NCI-H345 (cell line): ENCODE measurements around the gene GPC5.
A peak's percentile ranks its signal among the peaks of the same experiment; 100 is the strongest.

ENCODE experiments used
- DNase-seq: peaks from one replicate; lab custom pipeline; 2025; lab: John Stamatoyannopoulos, UW

The GPC5 gene

GRCh38 chr13:92175330-92175729, 776.9 kb downstream of the GPC5 start:
- peak; percentile 29 for DNase-seq

GRCh38 chr13:92177966-92178365, 779.5 kb downstream of the GPC5 start:
- no peak for DNase-seq

GRCh38 chr13:92179223-92179622, 780.8 kb downstream of the GPC5 start:
- DNase-seq: no peak

- DNase-seq: peak; percentile 40
These were observed 789.1 kb downstream of the GPC5 start for GRCh38 chr13:92187378-92187989.

GRCh38 chr13:92188574-92188973, 790.2 kb downstream of the GPC5 start:
- no peak for DNase-seq

- no peak for DNase-seq
These were observed 798.3 kb downstream of the GPC5 start for GRCh38 chr13:92196591-92197256.

GRCh38 chr13:92197669-92198068, 799.2 kb downstream of the GPC5 start:
- no peak for DNase-seq

GRCh38 chr13:92218615-92219014, 820.2 kb downstream of the GPC5 start:
- no peak for DNase-seq

GRCh38 chr13:92221916-92222315, 823.5 kb downstream of the GPC5 start:
- no peak for DNase-seq

GRCh38 chr13:92224052-92224821, 825.8 kb downstream of the GPC5 start:
- DNase-seq: no peak

- no peak for DNase-seq
These were observed 826.4 kb downstream of the GPC5 start for GRCh38 chr13:92224825-92225224.

GRCh38 chr13:92225861-92226260, 827.4 kb downstream of the GPC5 start:
- no peak for DNase-seq

GRCh38 chr13:92232871-92233270, 834.5 kb downstream of the GPC5 start:
- no peak for DNase-seq

- no peak for DNase-seq
These were observed 853.3 kb downstream of the GPC5 start for GRCh38 chr13:92251671-92252210.

- DNase-seq: no peak
These were observed 857.1 kb downstream of the GPC5 start for GRCh38 chr13:92255526-92255925.

GRCh38 chr13:92256211-92256610, 857.8 kb downstream of the GPC5 start:
- DNase-seq: no peak

- DNase-seq: no peak
These were observed 860.6 kb downstream of the GPC5 start for GRCh38 chr13:92259046-92259445.

GRCh38 chr13:92259523-92259922, 861.1 kb downstream of the GPC5 start:
- DNase-seq: no peak

- no peak for DNase-seq
These were observed 861.9 kb downstream of the GPC5 start for GRCh38 chr13:92260363-92260762.

- no peak for DNase-seq
These were observed 863.8 kb downstream of the GPC5 start for GRCh38 chr13:92262100-92262788.

- DNase-seq: no peak
These were observed 867.0 kb downstream of the GPC5 start for GRCh38 chr13:92265408-92265807.

GRCh38 chr13:92270990-92271389, 872.6 kb downstream of the GPC5 start:
- no peak for DNase-seq
